ENCODE measurements around the gene KIF26B.
"Not testable (repeated sequence)": the region's sequence is repeated elsewhere in the genome, so short reads cannot be mapped to it uniquely, and the experiment has no call there.

Gene KIF26B

DNA sequence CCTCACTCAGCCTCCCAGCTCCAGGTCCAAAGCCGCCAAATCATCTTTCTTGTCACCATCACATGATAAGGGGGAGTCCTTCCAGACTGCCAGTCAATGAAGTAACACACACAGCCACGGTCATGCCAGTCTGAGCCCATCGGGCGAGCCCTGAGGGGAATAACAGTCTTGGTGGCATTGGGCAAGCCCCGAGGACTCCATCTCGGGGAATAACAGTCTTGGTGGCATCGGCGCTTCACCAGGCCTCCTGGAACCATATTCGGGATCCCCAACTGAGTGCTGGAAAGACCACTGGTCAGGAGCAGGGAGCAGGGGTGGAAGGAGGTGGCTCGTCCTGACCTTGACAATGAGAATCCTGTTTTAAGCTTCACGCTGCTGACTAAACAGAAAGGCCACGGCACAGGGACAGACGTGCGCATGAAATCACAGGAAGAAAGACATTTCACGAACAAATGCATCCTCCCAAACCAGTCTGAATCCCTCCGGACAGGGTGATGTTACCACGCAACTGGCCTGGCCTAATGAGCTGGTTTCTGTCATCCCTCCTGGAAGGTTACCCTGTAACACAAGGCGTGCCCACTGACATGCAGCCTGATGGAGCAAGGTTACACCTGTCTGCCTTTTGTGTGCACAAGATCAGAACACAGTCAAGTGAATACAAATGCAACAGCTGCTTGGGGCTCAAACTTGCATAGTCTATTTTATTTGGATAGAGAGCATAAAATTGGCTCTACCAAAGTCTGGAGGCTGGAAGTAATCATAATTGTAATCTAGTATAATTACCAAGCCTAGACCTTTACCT lies 517.4 kb downstream of the KIF26B start:
- no peak for DNase-seq

- not testable (repeated sequence) for DNase-seq
These were observed 518.3 kb downstream of the KIF26B start for GRCh38 chr1:245672836-245673656.

- DNase-seq = no peak
These were observed 519.2 kb downstream of the KIF26B start for GRCh38 chr1:245673881-245674414.

DNA sequence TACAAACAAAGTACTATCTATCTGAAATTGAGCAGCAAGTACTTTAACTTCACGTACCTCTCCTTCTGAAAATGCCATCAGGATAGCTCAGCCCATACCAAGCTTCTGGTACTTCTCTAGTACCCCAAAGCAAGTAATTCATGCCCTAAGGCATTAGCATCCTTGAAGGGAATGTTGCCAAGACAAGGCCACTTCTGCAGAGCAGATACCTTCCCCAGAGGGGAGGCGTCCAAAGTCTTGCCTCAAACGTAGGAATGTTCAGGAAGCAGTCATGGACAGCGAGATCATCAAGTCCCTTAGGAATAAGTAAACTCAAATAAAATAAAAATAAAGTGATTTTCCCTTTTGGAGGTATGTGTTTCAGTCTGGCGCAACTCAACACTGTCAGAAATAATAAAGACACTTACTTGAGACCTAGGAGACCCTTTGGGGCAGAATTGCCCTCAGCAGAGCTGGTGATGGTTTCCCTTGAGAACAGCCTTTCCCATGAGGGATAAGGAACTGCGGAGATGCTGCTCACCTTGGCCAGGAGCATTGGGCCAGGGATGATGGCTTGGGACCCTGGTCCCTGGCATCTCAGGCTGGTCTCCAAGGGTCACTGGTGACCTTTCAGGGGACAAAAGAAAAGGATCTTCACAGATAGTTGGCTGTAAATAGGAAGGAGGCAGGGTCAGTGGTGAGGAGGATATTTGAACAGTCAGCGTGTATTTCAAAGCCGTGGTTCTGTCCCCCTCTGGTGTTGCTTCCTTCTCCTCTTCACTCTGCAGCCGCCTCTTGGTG lies 522.9 kb downstream of the KIF26B start:
- DNase-seq = no peak

- DNase-seq = no peak
These were observed 524.2 kb downstream of the KIF26B start for GRCh38 chr1:245678860-245679411.

- DNase-seq = no peak
These were observed 525.3 kb downstream of the KIF26B start for GRCh38 chr1:245679821-245680780.

- DNase-seq = no peak
These were observed 528.1 kb downstream of the KIF26B start for GRCh38 chr1:245682638-245683628.

GRCh38 chr1:245683676-245684075 lies 528.9 kb downstream of the KIF26B start:
- no peak for DNase-seq

DNA sequence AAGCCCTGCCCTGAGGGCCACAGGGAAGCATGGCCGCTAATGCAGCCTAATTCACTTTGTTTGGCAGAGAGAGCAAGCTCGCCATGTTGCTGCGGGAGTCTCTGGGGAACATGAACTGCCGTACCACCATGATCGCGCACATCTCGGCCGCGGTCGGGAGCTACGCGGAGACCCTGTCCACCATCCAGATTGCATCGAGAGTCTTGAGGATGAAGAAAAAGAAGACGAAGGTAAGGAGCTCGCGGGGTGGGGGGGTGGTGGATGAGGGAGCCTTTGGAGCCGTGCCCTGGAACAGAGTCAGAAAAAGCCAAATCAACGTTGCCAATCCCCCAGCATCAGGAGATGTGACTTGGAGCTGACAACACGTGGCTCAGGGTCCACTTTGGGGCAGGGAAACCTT lies 529.4 kb downstream of the KIF26B start:
- no peak for DNase-seq

- no peak for DNase-seq
These were observed 529.8 kb downstream of the KIF26B start for GRCh38 chr1:245684571-245684970.

GRCh38 chr1:245685111-245685810 lies 530.5 kb downstream of the KIF26B start:
- no peak for DNase-seq

GRCh38 chr1:245686006-245686405 lies 531.2 kb downstream of the KIF26B start:
- no peak for DNase-seq

DNA sequence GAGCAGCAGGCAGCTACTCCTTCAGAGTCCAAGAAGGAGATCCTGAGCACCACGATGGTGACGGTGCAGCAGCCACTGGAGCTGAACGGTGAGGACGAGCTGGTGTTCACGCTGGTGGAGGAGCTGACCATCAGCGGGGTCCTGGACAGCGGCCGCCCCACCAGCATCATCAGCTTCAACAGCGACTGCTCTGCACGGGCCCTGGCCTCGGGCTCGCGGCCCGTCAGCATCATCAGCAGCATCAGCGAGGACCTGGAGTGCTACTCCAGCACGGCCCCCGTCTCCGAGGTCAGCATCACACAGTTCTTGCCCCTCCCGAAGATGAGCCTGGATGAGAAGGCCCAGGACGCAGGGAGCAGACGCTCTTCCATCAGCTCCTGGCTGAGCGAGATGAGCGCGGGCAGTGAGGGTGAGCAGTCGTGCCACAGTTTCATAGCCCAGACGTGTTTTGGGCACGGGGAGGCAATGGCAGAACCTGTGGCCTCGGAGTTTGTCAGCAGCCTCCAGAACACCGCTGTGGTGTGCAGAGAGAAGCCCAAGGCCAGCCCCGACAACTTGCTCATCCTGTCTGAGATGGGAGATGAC lies 531.8 kb downstream of the KIF26B start:
- DNase-seq = no peak

DNA sequence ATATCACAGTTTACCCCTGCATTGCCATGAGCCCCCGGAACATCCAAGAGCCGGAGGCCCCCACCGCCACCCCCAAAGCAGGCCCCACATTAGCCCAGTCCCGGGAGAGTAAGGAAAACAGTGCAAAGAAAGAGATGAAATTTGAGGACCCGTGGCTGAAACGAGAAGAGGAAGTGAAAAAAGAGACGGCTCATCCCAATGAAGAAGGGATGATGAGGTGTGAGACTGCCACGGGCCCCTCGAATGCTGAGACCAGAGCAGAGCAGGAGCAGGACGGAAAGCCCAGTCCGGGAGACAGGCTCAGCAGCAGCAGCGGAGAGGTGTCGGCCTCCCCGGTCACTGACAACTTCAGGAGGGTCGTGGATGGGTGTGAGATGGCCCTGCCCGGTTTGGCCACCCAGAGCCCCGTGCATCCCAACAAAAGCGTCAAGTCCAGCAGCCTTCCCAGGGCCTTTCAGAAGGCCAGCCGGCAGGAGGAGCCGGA lies 532.4 kb downstream of the KIF26B start:
- no peak for DNase-seq

DNA sequence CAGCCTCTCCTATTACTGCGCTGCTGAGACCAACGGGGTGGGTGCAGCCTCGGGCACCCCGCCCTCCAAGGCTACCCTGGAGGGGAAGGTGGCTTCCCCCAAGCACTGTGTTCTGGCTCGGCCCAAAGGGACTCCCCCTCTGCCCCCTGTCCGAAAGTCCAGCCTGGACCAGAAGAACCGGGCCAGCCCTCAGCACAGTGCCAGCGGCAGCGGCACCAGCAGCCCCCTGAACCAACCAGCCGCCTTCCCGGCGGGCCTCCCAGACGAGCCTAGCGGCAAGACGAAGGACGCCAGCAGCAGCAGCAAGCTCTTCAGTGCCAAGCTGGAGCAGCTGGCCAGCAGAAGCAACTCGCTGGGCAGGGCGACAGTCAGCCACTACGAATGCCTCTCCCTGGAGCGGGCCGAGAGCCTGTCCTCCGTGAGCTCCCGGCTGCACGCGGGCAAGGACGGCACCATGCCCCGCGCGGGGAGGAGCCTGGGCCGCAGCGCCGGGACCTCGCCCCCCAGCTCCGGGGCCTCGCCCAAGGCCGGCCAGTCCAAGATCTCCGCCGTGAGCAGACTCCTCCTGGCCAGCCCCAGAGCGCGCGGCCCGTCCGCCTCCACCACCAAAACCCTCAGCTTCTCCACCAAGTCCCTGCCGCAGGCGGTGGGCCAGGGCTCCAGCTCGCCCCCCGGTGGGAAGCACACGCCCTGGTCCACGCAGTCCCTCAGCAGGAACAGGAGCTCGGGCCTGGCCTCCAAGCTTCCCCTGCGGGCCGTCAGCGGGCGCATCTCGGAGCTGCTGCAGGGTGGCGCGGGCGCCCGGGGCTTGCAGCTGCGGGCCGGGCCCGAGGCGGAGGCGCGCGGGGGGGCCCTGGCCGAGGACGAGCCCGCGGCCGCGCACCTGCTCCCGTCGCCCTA lies 533.1 kb downstream of the KIF26B start:
- DNase-seq = no peak

- no peak for DNase-seq
These were observed 534.0 kb downstream of the KIF26B start for GRCh38 chr1:245688536-245689453.
